Measurements from ENCODE around the gene GPR183.

- no peak for TF ChIP-seq EZH2 (IDR thresholded peaks at IDR 0.05; ENCODE audit: insufficient read depth, poor library complexity, severe bottlenecking)
- no peak for TF ChIP-seq EZH2phosphoT487 (IDR thresholded peaks at IDR 0.05; ENCODE audit: insufficient read depth, low read depth)
These were observed 3.3 kb upstream of the GPR183 start for GRCh38 chr13:99310382-99311031.

Measured in GM23248 (cell line).